HG02759 (cell line): Measurements from ENCODE around the gene OR10A2.
"Not testable (repeated sequence)": the region's sequence is repeated elsewhere in the genome, so short reads cannot be mapped to it uniquely, and the experiment has no call there.

ENCODE experiments used
- ATAC-seq: cut with Tn5 transposase; IDR thresholded peaks from one replicate; pipeline ENCODE4 v1.9.1; 2021; ENCODE audit warnings: mild to moderate bottlenecking, moderate library complexity; ENCODE audit not compliant: unreplicated experiment

OR10A2 gene

GRCh38 chr11:6882751-6883150 is 19.9 kb downstream of the OR10A2 start:
- no peak for ATAC-seq

DNA sequence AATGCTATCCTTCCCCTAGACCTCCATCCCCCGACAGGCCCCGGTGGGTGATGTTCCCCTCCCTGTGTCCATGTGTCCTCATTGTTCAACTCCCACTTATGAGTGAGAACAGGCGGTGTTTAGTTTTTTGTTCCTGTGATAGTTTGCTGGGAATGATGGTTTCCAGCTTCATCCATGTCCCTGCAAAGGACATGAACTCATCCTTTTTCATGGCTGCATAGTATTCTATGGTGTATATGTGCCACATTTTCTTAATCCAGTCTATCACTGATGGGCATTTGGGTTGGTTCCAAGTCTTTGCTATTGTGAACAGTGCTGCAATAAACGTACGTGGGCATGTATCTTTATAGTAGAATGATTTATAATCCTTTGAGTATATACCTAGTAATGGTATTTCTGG is 24.9 kb downstream of the OR10A2 start:
- ATAC-seq, result not testable (repeated sequence)

- no peak for ATAC-seq
These were observed 26.0 kb downstream of the OR10A2 start for GRCh38 chr11:6888830-6889229.

GRCh38 chr11:6889835-6890234 is 27.0 kb downstream of the OR10A2 start:
- ATAC-seq, result no peak

DNA sequence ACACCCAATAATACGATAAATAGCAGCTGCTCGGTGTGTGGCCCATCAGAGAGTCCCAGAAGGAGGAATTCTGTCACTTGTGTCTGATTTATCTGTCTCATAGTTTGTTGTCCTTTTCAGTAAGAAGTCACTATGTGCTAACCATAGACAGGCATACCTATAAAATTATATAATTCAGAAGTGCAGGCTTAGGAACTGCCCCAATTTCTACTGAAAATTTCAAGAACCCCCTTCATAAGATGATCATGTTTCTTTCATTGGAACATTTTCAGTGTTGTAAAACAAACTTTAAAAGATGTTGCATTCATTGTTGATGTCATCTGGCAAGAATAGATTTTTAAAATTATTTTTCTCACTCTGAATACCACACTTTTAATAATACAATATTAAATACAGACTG is 29.5 kb downstream of the OR10A2 start, which contains the start of gene OR2D2:
TSS of gene OR2D2 (minus strand) at position 101 of the 400 bp plus-strand sequence. CDS start at position 101, 0 bp downstream.
- no peak for ATAC-seq

- no peak for ATAC-seq
These were observed 31.2 kb downstream of the OR10A2 start for GRCh38 chr11:6894097-6894496.

DNA sequence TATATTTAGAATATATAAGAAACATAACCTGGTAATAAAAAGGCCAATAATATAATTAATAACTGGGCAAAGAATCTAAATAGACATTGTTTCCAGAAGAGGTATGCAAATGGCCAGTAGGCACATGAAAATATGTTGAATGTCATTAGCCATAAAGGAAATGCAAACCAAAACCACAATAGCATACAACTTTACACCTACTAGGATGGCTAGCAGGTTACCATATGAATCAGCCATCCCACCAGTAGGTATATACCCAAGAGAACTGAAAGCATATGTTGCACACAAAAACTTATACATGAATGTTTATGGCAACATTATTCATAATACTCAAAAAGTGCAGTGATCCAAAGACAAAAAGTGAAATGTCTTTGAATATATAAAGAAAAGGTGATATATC is 32.2 kb downstream of the OR10A2 start:
- ATAC-seq, result peak; percentile 81

- ATAC-seq, result no peak
These were observed 36.1 kb downstream of the OR10A2 start for GRCh38 chr11:6898911-6899310.

GRCh38 chr11:6900327-6900999 is 37.6 kb downstream of the OR10A2 start:
- no peak for ATAC-seq

DNA sequence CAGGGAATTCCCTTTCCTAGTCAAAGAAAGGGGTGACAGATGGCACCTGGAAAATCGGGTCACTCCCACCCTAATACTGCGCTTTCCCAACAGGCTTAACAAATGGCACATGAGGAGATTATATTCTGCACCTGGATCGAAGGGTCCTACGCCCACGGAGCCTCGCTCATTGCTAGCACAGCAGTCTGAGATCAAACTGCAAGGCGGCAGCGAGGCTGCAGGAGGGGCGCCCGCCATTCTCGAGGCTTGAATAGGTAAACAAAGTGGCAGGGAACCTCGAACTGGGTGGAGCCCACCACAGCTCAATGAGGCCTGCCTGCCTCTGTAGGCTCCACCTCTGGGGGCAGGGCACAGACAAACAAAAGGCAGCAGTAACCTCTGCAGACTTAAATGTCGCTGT is 41.9 kb downstream of the OR10A2 start:
- ATAC-seq, result not testable (repeated sequence)

- ATAC-seq, result no peak
These were observed 48.5 kb downstream of the OR10A2 start for GRCh38 chr11:6911378-6911777.

DNA sequence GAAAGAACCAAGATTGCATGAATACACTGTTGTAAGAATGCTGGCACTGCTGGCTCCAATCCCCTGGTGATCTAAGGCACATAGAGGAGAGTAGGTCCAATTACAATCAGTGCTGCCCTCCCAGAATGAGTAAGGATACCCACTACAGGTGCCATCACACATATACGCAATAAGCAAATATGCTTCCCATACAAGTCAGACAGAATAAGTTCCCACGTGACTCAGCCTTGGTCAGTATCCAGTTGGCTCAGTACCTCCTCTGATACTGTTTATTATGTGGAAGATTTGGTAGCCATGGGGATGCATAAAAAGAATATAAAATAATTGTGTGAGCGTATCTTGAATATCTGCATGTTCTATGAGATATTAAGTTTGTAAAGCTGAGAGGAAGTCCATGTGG is 49.1 kb downstream of the OR10A2 start:
- no peak for ATAC-seq

- ATAC-seq, result no peak
These were observed 56.8 kb downstream of the OR10A2 start for GRCh38 chr11:6919698-6920097.

DNA sequence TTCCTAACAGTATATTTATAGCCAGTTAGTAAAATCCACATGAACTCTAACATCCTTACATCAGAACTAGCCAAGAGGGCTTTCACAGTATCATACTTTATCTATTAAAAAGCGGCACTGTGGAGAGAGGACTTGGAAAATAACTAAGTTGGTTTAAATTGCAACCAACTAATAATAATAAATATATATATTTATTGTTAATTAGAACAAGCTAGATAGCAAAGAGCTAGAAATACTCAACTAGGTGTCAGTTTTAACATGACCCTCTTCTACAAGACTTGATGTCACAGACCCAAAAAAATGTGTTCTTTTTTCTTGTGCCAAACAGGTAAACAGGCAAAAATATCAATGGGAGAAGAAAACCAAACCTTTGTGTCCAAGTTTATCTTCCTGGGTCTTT is 57.8 kb downstream of the OR10A2 start, which contains the start of gene OR2D3:
TSS of gene OR2D3 (plus strand) at position 301 of the 400 bp plus-strand sequence. CDS start at position 301, 0 bp downstream.
- ATAC-seq, result no peak
